Stimulated activated CD4-positive, alpha-beta T cell treated with anti-CD3 and anti-CD28 coated beads, Interleukin-2, amount 100 ng/mL, for 24 hours (primary cell): ENCODE measurements around the gene F5.
"Not testable (repeated sequence)": the region's sequence is repeated elsewhere in the genome, so short reads cannot be mapped to it uniquely, and the experiment has no call there.

Experiments
- DNase-seq, 2 donors: peaks; one replicate each; pipeline ENCODE4 v3.0.0-alpha.2; 2020

The F5 gene

GRCh38 chr1:169508432-169509338 lies 77.6 kb downstream of the F5 start:
- DNase-seq = no peak

- no peak for DNase-seq
Observed at GRCh38 chr1:169507413-169507812, 78.9 kb downstream of the F5 start.

DNA sequence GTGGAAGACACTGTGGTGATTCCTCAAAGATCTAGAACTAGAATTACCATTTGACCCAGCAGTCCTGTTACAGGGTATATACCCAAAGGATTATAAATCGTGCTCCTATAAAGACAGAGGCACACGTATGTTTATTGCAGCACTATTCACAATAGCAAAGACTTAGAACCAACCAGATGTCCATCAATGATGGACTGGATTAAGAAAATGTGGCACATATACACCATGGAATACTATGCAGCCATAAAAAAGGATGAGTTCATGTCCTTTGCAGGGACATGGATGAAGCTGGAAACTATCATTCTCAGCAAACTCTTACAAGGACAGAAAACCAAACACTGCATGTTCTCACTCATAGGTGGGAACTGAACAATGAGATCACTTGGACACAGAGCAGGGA lies 82.7 kb downstream of the F5 start:
- not testable (repeated sequence) for DNase-seq

DNA sequence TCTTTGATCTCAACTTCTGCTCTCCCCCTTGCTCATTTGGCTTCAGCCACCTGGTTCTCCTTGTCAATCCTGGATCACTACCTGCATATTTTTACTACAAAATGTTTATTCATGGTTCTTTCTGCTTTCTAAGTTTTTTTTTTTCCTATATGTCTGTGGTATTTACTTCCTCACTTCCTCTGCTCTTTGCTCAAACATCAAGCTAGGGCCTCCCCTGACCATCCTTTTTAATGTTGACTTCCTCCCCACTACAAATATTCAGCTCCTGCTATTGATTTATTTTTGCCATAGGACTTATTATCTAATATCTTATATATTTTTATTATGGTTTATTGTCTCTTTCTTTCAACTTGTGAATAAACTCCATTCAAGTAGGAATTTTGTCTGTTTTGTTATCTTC lies 86.5 kb downstream of the F5 start:
- no peak for DNase-seq

DNA sequence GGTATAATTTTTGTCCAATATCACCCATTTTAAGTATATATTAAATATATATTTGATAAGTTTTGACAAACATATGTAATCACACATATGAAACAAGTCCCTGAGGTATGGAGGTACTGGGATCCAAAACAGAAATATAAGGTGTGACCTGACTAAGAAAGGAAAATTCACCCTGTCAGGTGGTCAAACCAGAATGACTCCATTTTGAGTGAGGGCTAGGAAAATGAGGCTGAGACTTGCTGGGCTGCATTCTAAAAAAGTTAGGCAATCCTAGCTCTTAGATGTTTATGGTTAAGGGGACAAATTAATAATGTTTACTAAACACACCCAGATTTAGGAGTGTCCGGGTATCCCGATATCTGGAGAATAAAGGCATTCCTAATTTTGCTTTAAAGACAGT lies 89.0 kb downstream of the F5 start:
- DNase-seq = no peak

DNA sequence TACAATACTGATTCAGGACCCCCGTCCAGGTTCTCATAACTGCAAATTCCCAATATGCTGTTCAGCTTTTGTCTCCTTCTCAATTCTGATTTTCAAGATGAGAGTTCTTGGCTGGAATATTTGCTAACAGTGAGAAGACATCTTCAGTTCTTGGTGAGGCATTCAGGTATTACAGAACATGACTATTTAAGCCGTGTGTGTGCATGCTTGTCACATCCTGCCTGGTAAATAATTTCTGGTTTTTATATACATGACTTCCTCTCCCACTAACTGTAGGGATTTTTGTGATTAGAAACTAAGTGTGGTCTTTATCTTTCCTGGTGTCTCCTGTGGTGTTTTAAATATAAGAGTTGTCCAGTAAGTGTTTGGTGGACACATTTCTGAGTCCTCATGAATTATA lies 90.4 kb downstream of the F5 start:
- DNase-seq = no peak

DNA sequence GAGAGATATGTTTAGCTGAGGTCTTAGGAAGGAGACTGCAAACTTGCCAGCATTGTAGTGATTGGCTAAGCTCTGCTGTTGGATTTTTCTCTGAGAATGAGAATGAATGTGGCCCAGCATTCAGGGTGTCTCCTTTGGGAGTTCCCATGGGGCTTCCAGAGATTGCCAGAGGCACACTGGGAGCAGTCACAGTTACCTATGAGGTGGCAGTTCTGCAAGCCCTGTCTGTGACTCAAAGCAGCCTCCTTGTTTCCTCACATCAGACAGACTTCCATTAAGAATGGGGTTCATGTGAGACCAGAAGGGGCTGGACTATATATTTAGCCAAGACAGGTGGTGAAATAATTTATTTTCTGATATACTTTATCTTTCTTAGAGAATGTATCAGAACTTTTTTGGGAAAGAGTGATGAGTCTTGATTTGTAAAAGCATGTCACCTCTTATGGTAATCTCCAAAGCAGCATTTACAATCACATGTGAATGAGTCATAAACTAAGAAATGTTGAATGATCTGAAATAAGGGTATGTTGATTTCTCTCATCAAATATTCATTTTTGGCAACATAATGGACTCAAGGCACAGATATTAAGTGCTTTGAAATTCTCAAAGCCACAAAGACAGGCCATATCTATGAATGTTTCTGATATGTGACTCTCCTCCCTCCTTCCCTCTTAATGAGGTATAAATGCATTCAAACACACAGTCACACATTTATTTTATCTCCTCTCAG lies 91.1 kb downstream of the F5 start:
- DNase-seq = no peak

- DNase-seq = no peak
Observed at GRCh38 chr1:169494343-169494742, 91.9 kb downstream of the F5 start.

DNA sequence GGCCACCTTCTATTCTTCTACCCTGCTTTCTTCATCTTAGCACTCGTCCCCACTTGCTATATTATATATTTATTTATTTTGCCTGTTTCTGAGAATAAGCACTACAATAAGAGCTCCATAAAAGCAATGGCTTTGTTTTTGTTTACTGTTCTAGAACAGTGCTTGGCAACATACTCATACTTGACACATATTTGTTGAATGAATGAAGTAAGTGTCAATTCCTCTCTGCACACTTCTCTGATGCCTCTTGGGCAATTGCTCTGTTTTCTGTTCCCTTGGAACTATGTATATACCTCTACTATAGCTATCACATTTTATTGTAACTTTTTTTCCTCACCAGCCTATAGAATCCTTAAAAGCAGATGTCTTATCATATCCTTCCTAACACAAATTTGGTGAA lies 93.0 kb downstream of the F5 start:
- DNase-seq = no peak

DNA sequence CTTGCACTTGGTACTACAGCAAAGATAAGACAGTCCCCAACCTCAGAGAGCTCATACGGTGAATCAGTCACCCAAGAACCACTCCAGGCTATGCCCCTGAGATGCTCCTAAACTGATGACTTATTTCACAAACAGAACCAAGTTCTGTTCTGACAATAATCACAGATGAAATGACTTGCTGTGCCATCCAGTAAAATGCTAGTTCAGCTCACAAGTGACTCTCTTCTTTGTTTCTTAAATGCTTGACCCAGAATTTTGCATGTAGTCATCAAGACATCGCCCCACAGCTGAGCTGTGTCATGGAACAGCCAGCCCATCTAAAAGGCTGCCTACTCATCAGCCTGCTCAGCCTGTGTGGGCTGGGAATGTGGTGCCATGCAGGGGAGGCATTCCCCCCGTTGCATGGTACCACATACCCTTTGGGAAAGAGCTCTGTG lies 94.4 kb downstream of the F5 start:
- peak; percentile 30 to 42 for DNase-seq

DNA sequence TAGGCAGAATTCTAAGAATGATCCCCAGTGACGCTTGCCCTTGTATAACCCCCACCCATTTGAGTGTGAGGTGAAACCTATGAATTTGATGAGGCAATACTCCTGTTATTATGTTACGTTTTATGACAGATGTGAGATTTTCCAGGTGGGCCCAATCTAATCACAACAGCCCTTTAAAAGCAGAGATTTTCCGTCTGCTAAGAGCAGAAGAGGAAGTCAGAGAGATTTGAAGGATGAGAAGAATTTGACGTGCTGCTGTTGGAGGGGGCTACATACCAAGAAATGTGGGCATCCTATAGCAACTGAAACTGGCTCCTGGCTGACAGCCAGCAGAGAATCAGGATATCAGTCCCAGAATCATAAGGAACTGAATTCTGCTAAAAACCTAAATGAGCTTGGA lies 98.1 kb downstream of the F5 start:
- no peak for DNase-seq

DNA sequence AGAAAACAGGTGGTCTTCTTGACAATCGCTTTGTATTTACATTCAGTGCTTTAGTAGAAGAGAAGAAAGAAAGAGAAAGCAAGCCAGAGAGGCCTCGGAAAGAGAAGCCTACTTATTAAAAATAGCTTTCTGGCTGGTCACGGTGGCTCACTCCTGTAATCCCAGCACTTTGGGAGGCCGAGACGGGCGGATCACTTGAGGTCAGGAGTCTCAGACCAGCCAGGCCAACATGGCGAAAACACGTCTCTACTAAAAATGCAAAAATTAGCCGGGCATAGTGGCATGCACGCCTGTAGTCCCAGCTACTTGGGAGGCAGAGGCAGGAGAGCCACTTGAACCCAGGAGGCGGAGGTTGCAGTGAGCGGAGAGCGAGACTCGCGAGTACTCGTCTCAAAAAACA lies 98.7 kb downstream of the F5 start:
- no peak for DNase-seq

DNA sequence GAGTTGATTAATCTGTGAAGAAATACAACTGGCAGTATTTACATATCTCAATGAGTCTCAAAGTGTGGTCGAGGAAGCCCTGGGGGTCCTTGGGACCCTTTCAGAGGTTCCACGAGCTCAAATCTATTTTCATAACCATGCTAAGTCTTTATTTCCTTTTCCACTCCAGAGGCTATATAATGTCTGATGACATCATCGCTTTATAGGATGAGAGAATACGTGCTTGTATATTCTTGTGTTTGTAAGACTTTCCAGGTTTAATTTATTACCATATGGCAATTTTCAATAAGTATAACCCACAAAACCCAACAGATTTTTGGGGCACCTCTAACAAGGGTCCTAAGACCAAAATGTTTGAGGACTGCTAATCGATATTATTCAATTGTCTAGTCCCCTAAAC lies 99.1 kb downstream of the F5 start:
- no peak for DNase-seq

GRCh38 chr1:169486281-169487051 lies 99.8 kb downstream of the F5 start:
- no peak for DNase-seq

- peak; percentile 92 to 94 for DNase-seq
Observed at GRCh38 chr1:169485431-169486280, 100.6 kb downstream of the F5 start, which contains the start of gene SLC19A2. SLC19A2 (minus strand) TSS chr1:169485944; CDS start chr1:169485766, 178 bp downstream.

DNA sequence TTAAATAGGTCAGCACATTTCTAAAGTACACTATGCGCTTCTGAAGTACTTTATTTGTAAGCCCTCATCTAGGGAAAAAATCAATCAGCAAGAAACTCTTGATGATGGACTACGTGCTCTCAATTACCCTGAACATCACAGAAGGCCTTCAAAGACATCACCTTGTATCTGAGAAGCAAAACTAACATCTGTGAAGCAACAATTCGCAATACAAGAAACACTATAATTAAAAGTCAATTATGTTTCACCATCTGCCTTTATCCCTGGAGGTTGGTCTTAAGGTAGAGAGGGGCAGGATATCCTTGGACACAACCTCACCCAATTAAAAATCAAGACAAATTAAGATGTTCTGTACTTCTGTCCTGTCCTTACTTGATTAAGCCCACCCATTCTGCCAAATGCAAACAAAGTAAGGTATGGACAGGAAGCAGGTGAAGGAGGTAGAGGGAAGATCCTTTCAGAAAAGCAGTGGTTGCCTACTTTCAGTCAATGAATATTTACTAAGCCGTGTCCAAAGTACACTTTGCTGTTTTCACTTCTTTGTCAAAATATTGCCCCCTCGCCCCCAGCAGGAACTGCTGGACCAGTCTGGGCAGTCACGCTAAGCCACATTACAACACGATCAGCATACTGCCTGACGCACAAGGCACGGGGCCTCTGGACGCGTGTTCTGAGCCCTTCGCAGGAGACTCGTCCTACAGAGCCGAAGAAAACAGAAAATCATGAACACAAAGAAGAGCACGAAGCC lies 101.4 kb downstream of the F5 start:
- DNase-seq = peak; percentile 33 to 41

- no peak for DNase-seq
Observed at GRCh38 chr1:169484101-169484500, 102.2 kb downstream of the F5 start.

DNA sequence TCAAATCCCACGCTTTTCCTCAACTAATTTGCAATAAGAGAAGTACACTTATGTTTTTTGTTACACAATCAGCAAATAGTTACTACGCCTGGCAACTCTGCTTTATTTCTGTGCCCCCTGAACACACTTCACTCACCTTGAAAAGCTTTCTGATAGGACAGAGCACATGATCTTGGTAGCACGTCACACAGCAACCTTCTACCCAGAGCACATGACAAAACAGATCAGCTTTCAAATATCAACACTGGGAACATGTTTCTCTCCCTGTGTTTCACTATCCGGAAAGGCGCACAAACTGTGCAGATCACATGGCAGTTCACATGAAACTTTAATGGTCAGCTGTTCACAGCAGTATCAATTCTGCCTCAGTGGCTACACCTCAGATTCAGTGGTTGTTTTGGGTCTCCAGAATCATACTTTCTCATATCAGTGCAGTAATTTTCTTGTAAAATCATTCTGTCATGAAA lies 102.7 kb downstream of the F5 start:
- no peak for DNase-seq

DNA sequence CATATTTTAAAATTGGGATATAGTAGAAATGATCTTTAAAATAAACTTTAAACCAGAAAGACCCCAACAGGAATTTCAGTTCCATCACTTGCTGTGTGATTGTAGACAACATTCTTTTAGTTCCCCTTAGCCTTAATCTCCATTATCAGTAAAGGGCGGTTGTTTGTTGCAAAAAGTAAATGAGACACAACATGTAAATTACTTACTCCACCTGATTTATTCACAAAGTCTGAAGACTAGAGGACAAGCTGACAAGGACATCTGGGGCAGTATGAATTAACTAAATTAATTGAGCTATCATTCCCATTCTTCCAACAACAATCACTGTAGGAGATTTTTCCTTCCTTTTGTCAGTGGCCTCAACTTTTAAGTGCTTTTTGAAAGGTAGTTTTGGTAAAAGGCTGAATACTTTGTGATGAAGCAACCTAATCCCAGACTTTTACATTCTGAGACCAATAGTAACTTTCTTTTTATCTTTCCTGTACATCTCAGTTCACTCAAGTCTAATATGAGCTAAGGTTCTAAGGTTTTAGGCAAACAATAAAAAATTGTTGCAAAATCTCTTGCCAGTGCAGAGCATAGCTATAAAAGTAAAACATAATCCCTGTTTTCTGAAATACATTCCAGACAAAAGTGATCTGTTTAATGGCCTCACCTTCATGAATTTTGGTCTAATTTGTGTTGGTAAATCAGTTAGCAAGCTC lies 106.8 kb downstream of the F5 start:
- DNase-seq = no peak

GRCh38 chr1:169478094-169478672 lies 108.1 kb downstream of the F5 start:
- no peak for DNase-seq
